Measurements from ENCODE around the gene LAMB1.

DNA sequence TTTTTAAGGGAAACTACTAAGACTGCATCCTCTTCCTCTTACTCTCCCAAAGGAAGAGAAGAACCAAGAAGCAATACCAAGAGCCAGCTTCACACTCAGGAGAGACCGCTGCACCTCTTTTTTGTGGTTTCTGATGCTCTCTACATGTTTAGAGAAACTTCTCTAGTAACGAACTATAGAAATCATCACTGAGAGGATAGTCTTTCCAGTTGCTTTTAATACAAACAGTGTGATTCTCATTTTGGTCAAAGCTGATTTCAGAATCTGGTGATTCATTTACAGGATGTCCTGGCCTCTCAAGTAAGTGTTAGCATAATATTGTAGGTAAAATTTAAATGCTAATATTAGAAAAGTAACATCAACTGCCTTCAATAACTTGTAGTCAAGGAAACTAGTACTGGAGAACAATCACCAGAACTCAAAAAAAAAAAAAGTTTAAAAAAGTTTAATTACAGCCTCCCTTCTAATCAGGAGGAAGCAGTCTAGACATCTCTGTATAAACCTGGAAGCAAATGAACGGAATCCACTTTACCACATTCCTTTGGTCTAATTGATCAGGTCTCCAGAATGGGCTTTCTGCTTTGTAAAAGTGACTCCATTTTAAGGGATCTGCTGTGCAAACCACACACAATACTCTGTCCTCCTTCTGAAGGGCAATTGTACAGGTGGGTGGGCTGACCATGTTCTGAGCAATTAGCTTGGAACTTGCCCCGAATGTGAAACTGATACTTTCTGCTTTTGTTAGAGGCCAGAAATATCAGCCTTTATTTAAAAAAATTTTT, 3.0 kb downstream of the LAMB1 start:
- TF ChIP-seq EP300 (conservative IDR thresholded peaks at IDR 0.05; ENCODE audit: poor library complexity, severe bottlenecking) (no peak), EZH2 (IDR thresholded peaks at IDR 0.05; ENCODE audit: borderline replicate concordance, insufficient read depth, low read length, poor library complexity, severe bottlenecking) (no peak), MXI1 (conservative IDR thresholded peaks at IDR 0.05; ENCODE audit: poor library complexity, severe bottlenecking) (no peak), POLR2AphosphoS5 (IDR thresholded peaks at IDR 0.05) (no peak), RAD21 (conservative IDR thresholded peaks at IDR 0.05) (no peak)
- TF ChIP-seq, protein P1, sequence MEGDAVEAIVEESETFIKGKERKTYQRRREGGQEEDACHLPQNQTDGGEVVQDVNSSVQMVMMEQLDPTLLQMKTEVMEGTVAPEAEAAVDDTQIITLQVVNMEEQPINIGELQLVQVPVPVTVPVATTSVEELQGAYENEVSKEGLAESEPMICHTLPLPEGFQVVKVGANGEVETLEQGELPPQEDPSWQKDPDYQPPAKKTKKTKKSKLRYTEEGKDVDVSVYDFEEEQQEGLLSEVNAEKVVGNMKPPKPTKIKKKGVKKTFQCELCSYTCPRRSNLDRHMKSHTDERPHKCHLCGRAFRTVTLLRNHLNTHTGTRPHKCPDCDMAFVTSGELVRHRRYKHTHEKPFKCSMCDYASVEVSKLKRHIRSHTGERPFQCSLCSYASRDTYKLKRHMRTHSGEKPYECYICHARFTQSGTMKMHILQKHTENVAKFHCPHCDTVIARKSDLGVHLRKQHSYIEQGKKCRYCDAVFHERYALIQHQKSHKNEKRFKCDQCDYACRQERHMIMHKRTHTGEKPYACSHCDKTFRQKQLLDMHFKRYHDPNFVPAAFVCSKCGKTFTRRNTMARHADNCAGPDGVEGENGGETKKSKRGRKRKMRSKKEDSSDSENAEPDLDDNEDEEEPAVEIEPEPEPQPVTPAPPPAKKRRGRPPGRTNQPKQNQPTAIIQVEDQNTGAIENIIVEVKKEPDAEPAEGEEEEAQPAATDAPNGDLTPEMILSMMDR (IDR thresholded peaks at IDR 0.05; ENCODE audit: poor library complexity, severe bottlenecking), result no peak
- TF ChIP-seq, protein P2, sequence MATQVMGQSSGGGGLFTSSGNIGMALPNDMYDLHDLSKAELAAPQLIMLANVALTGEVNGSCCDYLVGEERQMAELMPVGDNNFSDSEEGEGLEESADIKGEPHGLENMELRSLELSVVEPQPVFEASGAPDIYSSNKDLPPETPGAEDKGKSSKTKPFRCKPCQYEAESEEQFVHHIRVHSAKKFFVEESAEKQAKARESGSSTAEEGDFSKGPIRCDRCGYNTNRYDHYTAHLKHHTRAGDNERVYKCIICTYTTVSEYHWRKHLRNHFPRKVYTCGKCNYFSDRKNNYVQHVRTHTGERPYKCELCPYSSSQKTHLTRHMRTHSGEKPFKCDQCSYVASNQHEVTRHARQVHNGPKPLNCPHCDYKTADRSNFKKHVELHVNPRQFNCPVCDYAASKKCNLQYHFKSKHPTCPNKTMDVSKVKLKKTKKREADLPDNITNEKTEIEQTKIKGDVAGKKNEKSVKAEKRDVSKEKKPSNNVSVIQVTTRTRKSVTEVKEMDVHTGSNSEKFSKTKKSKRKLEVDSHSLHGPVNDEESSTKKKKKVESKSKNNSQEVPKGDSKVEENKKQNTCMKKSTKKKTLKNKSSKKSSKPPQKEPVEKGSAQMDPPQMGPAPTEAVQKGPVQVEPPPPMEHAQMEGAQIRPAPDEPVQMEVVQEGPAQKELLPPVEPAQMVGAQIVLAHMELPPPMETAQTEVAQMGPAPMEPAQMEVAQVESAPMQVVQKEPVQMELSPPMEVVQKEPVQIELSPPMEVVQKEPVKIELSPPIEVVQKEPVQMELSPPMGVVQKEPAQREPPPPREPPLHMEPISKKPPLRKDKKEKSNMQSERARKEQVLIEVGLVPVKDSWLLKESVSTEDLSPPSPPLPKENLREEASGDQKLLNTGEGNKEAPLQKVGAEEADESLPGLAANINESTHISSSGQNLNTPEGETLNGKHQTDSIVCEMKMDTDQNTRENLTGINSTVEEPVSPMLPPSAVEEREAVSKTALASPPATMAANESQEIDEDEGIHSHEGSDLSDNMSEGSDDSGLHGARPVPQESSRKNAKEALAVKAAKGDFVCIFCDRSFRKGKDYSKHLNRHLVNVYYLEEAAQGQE (IDR thresholded peaks at IDR 0.05; ENCODE audit: borderline replicate concordance), result no peak

Data from neural cell (in vitro differentiated cells).